B cell (primary cell): ENCODE data around the gene TMEM222.

Experiments used
- EZH2 ChIP-seq: IDR thresholded peaks from 2 replicates; pipeline ENCODE4 v1.6.1; 2012; ENCODE audit warnings: borderline replicate concordance, low read depth, mild to moderate bottlenecking, moderate library complexity, low read length; ENCODE audit not compliant: insufficient read depth, poor library complexity, severe bottlenecking
- TF ChIP-seq, protein P1 (sequence below): fragments of 200-600 bp; IDR thresholded peaks from one replicate; pipeline ENCODE4 v1.8.0; 2022; ENCODE audit warnings: antibody characterized with exemption, mild to moderate bottlenecking

DNA sequence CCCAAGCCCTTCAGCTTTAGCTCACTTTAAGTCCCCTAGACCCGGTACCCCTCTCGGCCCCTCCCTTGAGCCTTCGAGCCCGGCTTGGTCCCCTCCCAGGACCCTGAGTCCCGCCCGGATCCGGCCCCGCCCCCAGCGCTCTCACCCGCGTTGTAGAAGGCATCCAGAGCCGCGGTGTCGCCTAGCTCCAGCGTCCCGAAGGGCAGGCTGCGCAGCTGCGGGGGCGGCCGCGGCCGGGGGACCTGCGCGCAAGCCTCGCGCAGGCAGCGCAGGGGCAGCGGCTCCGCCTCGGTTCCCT lies 44.1 kb downstream of the TMEM222 start:
- no peak for TF ChIP-seq EZH2
- TF ChIP-seq, protein P1, sequence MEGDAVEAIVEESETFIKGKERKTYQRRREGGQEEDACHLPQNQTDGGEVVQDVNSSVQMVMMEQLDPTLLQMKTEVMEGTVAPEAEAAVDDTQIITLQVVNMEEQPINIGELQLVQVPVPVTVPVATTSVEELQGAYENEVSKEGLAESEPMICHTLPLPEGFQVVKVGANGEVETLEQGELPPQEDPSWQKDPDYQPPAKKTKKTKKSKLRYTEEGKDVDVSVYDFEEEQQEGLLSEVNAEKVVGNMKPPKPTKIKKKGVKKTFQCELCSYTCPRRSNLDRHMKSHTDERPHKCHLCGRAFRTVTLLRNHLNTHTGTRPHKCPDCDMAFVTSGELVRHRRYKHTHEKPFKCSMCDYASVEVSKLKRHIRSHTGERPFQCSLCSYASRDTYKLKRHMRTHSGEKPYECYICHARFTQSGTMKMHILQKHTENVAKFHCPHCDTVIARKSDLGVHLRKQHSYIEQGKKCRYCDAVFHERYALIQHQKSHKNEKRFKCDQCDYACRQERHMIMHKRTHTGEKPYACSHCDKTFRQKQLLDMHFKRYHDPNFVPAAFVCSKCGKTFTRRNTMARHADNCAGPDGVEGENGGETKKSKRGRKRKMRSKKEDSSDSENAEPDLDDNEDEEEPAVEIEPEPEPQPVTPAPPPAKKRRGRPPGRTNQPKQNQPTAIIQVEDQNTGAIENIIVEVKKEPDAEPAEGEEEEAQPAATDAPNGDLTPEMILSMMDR: no peak
